Upper lobe of left lung (tissue), 4 donors: Measurements from ENCODE around the gene ELN.

ENCODE experiments used
- CTCF ChIP-seq, 6 experiments: fragments of 450-650 bp in 4 of 6; fragments of 200-600 bp in 2 of 6; sonication (generic) in 2 of 6; IDR thresholded peaks; one replicate each; pipeline ENCODE4 v1.5.1; 2016 to 2019; ENCODE audit warnings: antibody characterized with exemption in 6 of 6
- EP300 ChIP-seq, 4 donors: sonication (generic); formaldehyde crosslinking; IDR thresholded peaks; one replicate each; pipeline ENCODE4 v1.5.1; 2017; ENCODE audit warnings: antibody characterized with exemption in 4 of 4, control low read depth in 2 of 4
- POLR2A ChIP-seq, 4 donors: fragments of 450-650 bp; IDR thresholded peaks; one replicate each; pipeline ENCODE4 v1.5.1; 2016 to 2017; ENCODE audit warnings: antibody characterized with exemption in 4 of 4, mild to moderate bottlenecking in 2 of 4
- POLR2AphosphoS5 ChIP-seq, 2 donors: sonication (generic); formaldehyde crosslinking; IDR thresholded peaks; one replicate each; pipeline ENCODE4 v1.5.1; 2017; ENCODE audit warnings: antibody characterized with exemption in 2 of 2

- TF ChIP-seq CTCF (IDR thresholded peaks at IDR 0.05): no peak
- TF ChIP-seq POLR2AphosphoS5 (IDR thresholded peaks at IDR 0.05): no peak
- TF ChIP-seq POLR2A (IDR thresholded peaks at IDR 0.05): no peak
- no peak for TF ChIP-seq EP300 (IDR thresholded peaks at IDR 0.05)
Observed at GRCh38 chr7:74101061-74101681, 73.2 kb downstream of the ELN start.
